Colonic mucosa (tissue), 4 donors: ENCODE data around the gene CALY. TPM values are rescaled to one million over a fixed set of nuclear protein-coding genes. Genes with fewer than 3 reads are reported as not detected.

ENCODE experiments used
- DNase-seq: peaks from one replicate; pipeline ENCODE4 v3.0.0-alpha.2; 2020
- H3K27ac ChIP-seq: fragments of 200-600 bp; one replicate; pipeline ENCODE4 v1.8.0; 2021
- H3K27me3 ChIP-seq: fragments of 200-600 bp; one replicate; pipeline ENCODE4 v1.8.0; 2021
- H3K36me3 ChIP-seq: fragments of 200-600 bp; one replicate; pipeline ENCODE4 v1.8.0; 2021
- H3K4me1 ChIP-seq: fragments of 200-600 bp; one replicate; pipeline ENCODE4 v1.8.0; 2021; ENCODE audit warnings: mild to moderate bottlenecking
- H3K4me3 ChIP-seq: fragments of 200-600 bp; one replicate; pipeline ENCODE4 v1.8.0; 2021
- H3K9ac ChIP-seq, 2 donors: one replicate each; pipeline ENCODE4 v1.7.0; 2013; ENCODE audit warnings: control low read depth in 2 of 2, low read depth in 2 of 2, low read length in 2 of 2
- H3K9me3 ChIP-seq: fragments of 200-600 bp; one replicate; pipeline ENCODE4 v1.8.0; 2021
- CTCF ChIP-seq: fragments of 200-600 bp; IDR thresholded peaks from one replicate; pipeline ENCODE4 v1.8.0; 2022; ENCODE audit warnings: antibody characterized with exemption, mild to moderate bottlenecking
- intact Hi-C: fragments of 100-400 bp; cut with DNase I; formaldehyde crosslinking; loops from one replicate; pipeline ENCODE4 v1.14.1; 2022
- total RNA-seq, 2 donors: library from RNA; stranded (reverse); fragmentation: NEBNext Ultra II Directional in 1 of 2; extraction: Animal tissue kit (Norgen Biotek cat#: 25700) in 1 of 2; gene quantifications; one replicate each; pipeline ENCODE4 v1.2.1, GENCODE V29; 2021
- donor health status: healthy.
- donor health status: DM: no; HTN: no; CAD: no.
- donor health status: DM: no; HTN: no; CAD: no.

The CALY gene
- total RNA-seq, 2 donors from 2014 or later: 1.6 TPM; not detected in 1

- no peak for DNase-seq
- H3K4me1 ChIP-seq: no peaks in the 10 kb centered on the region
- TF ChIP-seq CTCF: no peak
- H3K4me3 ChIP-seq: no peak overlapping the region
- no peaks in the 10 kb centered on the region for H3K27me3 ChIP-seq
- H3K36me3 ChIP-seq: peaks cover 31% of the 10 kb centered on the region
- no peak overlapping the region for H3K9ac ChIP-seq
- intact Hi-C loops: loop anchor here (10.0 kb wide), 1 partner anchor 149 kb away; no protein-coding TSS in a partner anchor
- no peak overlapping the region for H3K27ac ChIP-seq
- no peaks in the 10 kb centered on the region for H3K9me3 ChIP-seq
Observed at GRCh38 chr10:133293810-133294119, 42.9 kb downstream of the CALY start.

- TF ChIP-seq CTCF: no peak
- Histone ChIP-seq H3K27me3 (no peaks in the 10 kb centered on the region), H3K9ac (no peak overlapping the region), H3K36me3 (peaks cover 25% of the 10 kb centered on the region), H3K27ac (no peak overlapping the region), H3K4me3 (no peak overlapping the region), H3K9me3 (no peaks in the 10 kb centered on the region), H3K4me1 (no peaks in the 10 kb centered on the region)
- intact Hi-C loops: loop anchor here (10.0 kb wide), 1 partner anchor 148 kb away; no protein-coding TSS in a partner anchor
- no peak for DNase-seq
Observed at GRCh38 chr10:133292919-133293809, 43.5 kb downstream of the CALY start.

GRCh38 chr10:133289761-133290160, 46.9 kb downstream of the CALY start:
- H3K4me3 ChIP-seq: no peak overlapping the region
- no peak for DNase-seq
- H3K9ac ChIP-seq: no peak overlapping the region
- no peaks in the 10 kb centered on the region for H3K27me3 ChIP-seq
- no peaks in the 10 kb centered on the region for H3K4me1 ChIP-seq
- no peaks in the 10 kb centered on the region for H3K9me3 ChIP-seq
- no peak for TF ChIP-seq CTCF
- peaks cover under 1% of the 10 kb centered on the region for H3K36me3 ChIP-seq
- intact Hi-C loops: loop anchor here (10.0 kb wide), 1 partner anchor 145 kb away; no protein-coding TSS in a partner anchor
- H3K27ac ChIP-seq: no peak overlapping the region

DNA sequence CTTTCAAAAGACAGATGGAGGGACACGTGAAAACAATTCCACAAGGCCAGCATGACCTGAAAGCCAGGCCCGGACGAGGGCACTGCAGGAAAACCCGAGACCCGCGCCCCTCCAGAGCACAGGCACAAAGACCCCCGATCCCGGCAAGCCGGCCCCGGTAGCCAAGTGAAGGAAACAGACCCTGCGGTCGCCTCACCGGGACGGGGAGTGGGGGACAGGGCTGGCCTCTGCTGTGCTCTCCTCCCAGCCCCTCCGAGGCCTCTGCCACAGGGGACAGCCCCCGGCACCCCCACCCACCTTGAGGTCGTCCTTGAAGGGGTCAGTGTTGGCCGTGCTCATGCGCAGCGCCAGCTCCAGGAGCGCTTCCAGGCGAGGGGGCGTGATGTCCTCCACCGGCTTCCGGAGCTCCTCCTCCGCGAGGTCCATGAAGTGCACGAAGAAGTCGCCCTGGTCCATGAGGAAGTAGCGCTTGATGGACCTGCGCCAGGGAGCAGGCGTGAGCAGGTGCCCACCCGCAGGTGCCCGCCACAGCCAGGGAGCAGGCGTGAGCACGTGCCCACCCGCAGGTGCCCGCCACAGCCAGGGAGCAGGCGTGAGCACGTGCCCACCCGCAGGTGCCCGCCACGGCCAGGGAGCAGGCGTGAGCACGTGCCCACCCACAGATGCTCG, 48.7 kb downstream of the CALY start:
- Histone ChIP-seq H3K9ac (no peak overlapping the region), H3K9me3 (no peaks in the 10 kb centered on the region), H3K4me1 (no peaks in the 10 kb centered on the region), H3K36me3 (peaks cover 4% of the 10 kb centered on the region), H3K27me3 (no peaks in the 10 kb centered on the region), H3K4me3 (no peak overlapping the region), H3K27ac (no peak overlapping the region)
- TF ChIP-seq CTCF: no peak
- intact Hi-C loops: no loop called here
- DNase-seq: no peak

DNA sequence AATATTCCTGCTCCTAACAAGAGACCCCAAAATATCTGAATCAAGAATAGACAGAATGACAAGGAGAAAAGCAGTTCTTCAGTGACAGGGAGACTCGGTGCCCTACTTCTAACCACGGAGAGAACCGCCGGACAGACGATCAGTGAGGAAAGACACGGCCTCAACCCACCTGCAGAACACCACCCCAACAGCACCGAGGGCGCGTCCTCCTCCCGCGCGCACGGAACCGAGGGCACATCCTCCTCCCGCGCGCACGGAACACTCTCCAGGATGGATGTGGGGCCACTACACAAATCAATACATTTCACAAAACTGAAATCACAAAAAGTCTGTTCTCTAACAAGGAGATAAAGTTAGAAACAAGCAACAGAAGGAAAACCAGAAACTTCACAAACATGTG, 50.3 kb downstream of the CALY start:
- Histone ChIP-seq H3K9ac (no peak overlapping the region), H3K36me3 (peaks cover 4% of the 10 kb centered on the region), H3K27me3 (no peaks in the 10 kb centered on the region), H3K4me3 (no peak overlapping the region), H3K27ac (no peak overlapping the region), H3K4me1 (no peaks in the 10 kb centered on the region), H3K9me3 (no peaks in the 10 kb centered on the region)
- no peak for DNase-seq
- TF ChIP-seq CTCF: no peak
- intact Hi-C loops: no loop called here
